Kidney tubule cell (primary cell): ENCODE data around the gene GALNS.

Source experiments
- DNase-seq: peaks from one replicate; pipeline ENCODE4 v3.0.0-alpha.2; 2018; ENCODE audit warnings: low spot score

The GALNS gene

GRCh38 chr16:88817785-88818574 lies 38.8 kb downstream of the GALNS start:
- DNase-seq: no peak

GRCh38 chr16:88816736-88817535 lies 39.8 kb downstream of the GALNS start:
- DNase-seq: no peak

GRCh38 chr16:88815901-88816589 lies 40.7 kb downstream of the GALNS start:
- peak; percentile 50 for DNase-seq

- no peak for DNase-seq
These were observed 41.5 kb downstream of the GALNS start for GRCh38 chr16:88815227-88815626.

DNA sequence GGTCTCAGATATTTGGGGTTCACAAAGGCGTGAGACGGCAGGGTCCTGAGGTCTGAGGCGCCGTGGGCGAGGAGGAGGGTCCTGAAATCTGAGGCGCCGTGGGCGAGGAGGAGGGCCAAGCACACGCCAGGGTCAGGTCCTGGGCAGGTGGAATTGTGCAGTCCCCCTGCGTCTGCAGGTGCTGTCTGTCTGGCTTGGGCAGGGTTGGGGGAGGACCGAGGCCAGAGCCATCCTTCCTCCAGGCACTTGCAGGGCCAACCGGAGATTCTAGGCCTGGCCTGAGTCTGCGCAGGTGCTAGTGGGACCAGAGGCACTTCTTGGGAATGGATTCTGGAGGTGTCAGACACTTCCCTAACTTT lies 42.6 kb downstream of the GALNS start:
- DNase-seq: no peak

DNA sequence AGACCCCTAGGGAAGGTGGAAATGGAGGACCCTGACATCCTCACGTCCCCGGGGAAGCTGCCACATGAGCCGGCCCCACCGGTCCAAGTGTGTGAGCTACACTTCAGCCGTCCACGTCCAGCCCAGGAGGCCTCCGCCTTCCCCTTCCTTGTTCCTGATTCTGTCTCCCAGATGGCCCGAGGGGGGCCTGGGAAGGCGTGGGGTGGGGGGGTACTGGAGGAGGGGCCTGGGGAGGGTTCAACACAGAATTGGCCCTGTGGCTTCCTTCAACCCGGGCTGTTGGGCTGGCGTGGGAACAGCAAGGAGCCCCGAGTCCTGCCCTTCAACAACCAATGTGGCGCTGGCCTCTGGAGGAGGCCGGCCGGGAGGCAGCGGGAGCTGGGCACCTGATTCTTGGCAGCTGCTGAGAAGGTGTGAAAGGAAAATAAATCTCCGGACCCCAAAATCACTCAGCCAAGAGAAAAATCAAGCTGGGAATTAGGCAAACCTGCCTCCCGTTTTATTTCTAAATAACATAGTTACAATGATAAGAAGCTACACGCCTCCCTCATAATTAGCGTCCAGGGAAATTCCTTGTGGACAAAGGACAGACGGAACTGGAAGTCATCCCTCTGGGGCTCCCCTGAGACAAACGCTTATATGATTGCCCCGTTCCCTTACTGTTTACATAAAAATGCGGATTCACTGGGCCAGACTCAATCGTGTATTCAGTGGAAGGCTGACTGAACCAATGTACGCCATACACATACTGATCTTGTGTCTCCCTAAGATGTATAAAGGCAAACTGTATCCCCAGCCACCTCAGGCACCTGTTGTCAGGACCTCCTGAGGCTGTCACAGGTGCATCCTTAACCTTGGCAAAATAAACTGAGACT lies 43.2 kb downstream of the GALNS start:
- no peak for DNase-seq

GRCh38 chr16:88812513-88813268 lies 44.1 kb downstream of the GALNS start:
- DNase-seq: no peak

- peak; percentile 93 for DNase-seq
These were observed 44.8 kb downstream of the GALNS start, which contains the start of gene APRT for GRCh38 chr16:88811769-88812512. Gene APRT, minus strand, starts transcription at chr16:88811928. Its CDS starts 29 bp downstream, at chr16:88811899.

GRCh38 chr16:88810912-88811768 lies 45.6 kb downstream of the GALNS start:
- DNase-seq: peak; percentile 82

DNA sequence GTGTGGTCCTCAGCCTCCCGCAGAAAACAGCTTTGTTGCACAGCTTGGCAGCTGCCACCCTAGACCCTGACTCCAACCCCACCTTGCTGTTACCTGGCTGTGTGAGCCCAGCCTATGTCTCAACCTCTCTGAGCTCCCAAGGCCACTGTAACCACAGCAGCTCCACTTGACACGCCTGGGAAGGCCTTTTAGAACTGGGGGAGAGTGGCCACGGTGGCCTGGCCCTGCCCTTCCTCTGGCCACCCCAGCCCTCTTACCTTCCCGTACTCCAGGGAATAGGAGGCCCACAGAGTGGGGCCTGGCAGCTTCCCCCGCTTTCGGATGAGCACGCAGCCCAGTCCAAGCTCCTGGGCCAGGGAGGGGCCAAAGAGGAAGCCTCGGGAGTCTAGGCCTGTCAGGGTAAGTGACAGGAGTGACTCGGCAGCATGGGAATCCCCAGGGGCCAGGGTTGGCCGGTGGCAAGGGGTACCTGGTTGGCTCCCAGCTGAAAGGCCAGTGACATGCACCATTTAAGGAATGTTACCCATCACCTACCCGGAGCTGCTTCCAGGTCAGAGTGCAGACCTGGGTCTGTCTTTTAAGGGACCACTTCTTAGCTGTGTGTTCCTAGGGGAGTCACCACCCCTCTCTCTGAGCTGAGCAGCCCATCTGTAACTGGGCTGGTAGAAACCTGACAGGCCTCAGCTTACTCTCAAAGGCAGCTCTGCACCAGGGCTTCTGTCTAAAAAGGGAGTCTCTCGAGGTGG lies 46.4 kb downstream of the GALNS start:
- peak; percentile 62 for DNase-seq

- DNase-seq: no peak
These were observed 47.0 kb downstream of the GALNS start for GRCh38 chr16:88809676-88810165.

DNA sequence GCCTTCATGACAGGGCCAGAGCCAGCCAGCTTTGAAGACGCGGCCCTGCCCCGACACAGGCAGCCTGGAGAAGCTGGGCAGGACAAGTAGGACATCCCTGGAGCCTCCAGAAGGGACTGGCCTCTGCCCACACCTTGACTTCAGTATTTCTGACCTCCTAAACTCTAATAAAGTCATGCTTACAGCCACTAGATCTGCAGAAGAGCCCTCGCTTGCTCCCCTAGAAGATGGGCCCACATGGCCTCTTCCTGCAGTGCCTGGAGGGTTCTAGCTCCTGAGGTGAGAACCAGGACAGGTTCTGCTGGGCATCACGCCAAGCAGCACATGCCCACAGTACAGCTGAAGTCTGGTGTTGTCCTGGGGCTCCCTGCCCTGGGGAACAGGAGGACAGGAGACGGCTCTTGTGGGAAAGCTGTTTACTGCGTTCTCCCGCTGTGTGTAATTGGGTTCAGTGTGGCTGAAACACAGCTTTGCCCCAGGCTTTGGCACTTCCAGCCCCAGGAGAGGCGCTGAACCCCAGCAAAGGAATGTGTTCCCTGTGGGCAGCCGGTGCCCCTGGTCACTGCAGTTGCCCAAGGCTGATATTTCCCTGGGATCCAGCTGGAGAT lies 47.6 kb downstream of the GALNS start:
- DNase-seq: no peak

GRCh38 chr16:88807626-88808453 lies 48.9 kb downstream of the GALNS start:
- no peak for DNase-seq

GRCh38 chr16:88807142-88807625 lies 49.6 kb downstream of the GALNS start:
- no peak for DNase-seq

- no peak for DNase-seq
These were observed 50.1 kb downstream of the GALNS start for GRCh38 chr16:88806491-88807111.

DNA sequence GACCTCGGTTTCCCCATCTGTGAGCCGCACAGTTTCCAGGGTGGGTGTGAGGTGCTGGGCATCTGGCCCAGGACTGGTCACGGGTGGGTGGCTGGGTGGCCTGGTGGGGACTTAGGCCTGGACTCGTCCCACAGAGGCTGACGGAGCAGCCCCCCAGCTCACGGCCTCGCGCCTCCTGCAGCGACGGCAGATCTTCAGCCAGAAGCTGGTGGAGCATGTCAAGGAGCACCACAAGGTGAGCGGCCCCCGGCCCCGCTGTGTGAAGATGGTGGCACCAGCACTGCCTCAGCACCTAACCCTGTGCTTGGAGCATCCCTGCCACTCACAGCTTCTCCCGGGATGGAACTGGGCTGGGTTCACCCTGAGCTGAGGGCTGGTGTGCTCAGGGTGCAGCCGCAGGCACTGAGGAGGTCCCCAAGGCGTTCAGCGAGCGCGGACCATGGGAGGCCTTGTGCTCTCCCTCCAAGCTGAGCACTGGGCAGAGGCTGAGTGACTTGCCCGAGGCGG lies 50.8 kb downstream of the GALNS start:
- DNase-seq: no peak
